Right renal cortex interstitium (tissue), 3 donors: Measurements from ENCODE around the gene HMGA1. TPM values are rescaled to one million over a fixed set of nuclear protein-coding genes. Genes with fewer than 3 reads are reported as not detected.

ENCODE experiments used
- DNase-seq, 3 donors: peaks; one replicate each; pipeline ENCODE4 v3.0.0-alpha.2; 2013; ENCODE audit warnings: low read depth in 3 of 3, low spot score in 2 of 3
- polyA plus RNA-seq, 3 donors: library from polyadenylated mRNA; unstranded; fragments of 120-200 nt; gene quantifications; one replicate each; pipeline ENCODE4 v1.2.1, GENCODE V29; 2013; ENCODE audit not compliant: insufficient read length in 3 of 3

HMGA1 gene
- polyA plus RNA-seq, 3 donors, result 80.2 to 117 (median 97.5) TPM

DNA sequence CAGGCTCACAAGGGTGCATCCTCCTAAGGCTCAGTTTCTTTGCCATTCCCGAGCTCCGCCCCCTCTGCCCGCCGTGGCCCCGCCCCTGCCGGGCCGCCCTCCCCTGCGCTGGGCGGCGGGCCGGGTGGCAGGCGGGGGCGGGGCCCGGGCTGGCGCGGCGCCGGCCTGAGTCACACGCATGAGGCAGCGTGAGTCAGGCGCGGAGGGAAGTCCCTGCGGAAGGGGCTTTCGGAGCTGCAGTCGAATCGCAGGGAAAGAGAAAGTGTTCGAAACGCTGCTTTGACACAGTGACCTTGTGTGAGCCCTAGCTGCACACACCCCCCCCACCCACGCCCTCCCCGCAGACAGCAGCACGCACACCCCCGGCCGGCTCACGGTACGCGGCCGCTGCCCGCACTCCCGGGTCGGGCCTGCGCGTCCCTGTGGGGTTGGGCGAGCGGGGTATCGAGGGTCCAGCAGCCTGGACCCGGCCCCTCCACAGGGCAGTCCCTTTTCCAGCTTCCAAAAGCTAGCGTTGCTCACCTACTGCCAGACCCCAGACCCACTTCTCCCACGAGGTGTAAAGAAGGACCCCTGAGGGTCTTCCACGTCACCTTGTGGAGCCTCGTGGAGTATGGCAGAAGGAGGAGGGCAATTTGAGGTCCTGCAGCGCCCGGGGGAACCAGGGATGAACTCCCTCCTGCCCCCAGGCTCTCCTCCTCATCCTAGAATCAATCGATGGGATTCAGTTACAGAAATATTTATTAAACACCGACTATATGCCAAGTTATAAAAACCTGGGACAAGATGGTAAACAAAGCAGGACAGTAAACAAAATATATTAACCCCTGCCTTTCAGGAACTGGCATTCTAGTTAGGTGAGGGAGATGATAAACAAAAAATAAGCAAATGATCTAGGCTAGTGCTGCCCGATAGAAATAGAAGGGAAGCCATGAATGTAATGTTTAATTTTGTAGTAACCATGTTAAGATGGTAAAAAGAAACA, 12.4 kb upstream of the HMGA1 start:
- peak in 1 of 3 donors; percentile 75 for DNase-seq

GRCh38 chr6:34225551-34225950, 11.1 kb upstream of the HMGA1 start:
- DNase-seq, result no peak

DNA sequence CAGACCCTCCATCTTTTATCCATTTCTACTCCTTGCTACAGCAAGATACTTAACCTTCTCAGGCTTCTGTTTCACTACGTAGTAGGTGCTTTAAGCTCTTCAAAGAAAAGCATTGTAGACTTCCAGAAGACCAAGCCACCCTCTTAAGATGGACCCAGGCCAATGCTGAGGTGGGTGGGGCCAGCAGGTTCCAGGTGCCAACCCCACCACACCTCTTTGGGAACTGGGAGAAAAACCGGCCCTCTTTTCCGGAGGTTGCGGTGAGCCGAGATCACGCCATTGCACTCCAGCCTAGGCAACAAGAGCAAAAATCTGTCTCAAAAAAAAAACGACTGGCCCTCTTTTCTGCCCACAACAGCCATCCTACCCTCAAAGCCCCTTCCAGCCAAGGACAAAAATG, 10.6 kb upstream of the HMGA1 start:
- DNase-seq, result no peak

DNA sequence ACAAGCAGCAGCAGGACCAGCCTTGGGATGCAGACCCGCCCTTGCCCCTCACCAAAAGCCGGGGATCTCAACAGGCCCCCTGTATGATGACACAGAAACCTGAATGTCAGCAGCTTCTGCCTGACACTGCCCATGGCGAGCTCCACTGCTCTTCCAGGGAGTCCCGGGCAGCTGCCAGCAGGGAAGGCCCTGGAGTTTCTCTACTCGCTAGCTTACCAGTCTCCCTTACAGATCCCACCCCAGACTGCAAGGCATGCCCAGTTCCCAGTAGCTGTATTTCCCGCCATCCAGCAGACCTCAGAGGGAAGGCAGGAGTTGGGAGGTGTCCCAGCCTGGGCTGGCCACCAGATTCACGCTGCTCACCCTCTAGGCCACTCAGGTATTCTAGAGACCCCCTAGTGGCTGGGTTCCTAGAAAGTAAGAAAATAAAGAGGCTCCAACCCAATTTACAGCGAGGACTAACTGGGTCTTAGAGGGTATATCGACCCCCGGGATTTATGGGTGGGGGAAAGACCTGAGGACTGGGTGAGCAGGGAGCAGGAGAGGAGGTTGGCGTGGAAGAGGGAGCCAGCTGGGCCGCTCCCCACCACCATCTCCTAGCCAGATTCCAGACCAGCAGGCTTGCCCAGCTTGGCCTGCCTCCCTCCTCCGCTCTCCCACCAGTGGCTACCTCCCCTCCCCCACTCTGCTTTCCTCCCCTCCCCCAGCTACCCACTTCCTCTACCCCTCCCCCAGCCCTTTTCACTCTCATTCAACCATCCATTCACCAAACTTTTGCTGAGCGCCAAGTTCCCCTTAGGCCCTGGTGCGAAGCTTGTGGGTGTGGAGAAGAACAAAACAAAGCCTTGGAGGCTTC, 9.7 kb upstream of the HMGA1 start:
- no peak for DNase-seq

DNA sequence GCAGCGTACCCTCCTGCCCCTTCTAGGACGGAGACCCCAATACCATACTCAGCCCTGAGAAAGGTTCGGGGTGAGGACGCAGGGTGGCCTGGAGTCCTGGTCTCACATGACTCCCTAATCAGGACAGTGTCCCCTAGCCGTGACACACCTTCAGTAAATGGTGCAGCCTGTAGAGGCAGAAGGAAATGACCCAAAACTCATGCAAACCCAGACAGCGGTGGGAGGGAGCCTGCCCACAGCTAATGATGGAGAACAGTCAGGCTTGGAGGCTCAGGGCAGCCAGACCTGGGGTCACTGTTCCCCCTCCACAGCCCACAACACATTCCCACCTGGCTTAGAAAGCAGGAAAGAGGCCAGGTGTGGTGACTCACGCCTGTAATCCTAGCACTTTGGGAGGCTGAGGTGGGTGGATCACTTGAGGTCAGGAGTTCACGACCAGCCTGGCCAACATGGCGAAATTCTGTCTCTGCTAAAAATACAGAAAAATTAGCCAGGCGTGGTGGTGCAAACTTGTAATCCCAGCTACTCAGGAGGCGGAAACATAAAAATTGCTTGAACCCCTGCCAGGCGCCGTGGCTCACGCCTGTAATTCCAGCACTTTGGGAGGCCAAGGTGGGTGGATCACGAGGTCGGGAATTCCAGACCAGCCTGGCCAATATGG, 8.8 kb upstream of the HMGA1 start:
- no peak for DNase-seq

DNA sequence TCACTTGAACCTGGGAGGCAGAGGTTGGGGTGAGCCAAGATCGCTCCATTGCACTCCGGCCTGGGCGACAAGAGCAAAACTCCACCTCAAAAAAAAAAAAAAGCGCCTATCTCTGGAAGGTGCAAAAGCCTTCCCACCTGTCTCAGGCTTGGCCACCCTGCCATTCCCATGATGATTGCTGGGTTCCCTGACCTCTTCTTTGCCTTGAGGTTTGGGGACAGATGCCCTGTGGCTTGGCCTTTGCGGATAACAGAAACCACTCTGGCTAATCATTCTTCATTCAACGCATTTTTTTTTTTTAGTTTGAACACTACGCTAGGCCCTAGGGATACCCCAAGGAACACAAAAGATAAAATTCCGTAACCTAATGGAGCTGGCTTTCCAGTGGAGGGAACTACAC, 6.8 kb upstream of the HMGA1 start:
- no peak for DNase-seq

- DNase-seq, result no peak
Observed at GRCh38 chr6:34230653-34231371, 5.9 kb upstream of the HMGA1 start.

GRCh38 chr6:34231566-34232336, 4.9 kb upstream of the HMGA1 start:
- DNase-seq, result no peak

- DNase-seq, result no peak
Observed at GRCh38 chr6:34232901-34233300, 3.8 kb upstream of the HMGA1 start.

DNA sequence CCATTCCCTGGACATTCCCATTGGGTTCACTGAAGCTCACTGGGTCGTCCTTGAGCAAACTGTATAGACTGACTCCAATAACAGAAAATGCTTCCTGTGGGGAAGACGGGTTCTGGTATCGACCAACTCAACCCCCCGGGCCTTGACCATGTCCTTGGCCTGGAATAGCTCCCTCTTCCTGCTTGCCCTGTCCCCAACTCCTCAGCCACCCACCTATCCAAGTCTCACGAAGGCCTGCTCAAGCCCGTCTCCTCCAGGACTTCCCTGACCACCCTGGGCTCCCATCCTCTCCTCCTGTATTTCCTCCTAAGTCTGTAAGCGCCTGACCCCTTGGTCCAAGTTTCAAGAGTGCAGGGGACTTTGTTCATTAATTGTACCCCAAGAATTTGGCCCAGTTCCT, 2.8 kb upstream of the HMGA1 start:
- DNase-seq, result no peak

- DNase-seq, result no peak
Observed at GRCh38 chr6:34234667-34235306, 1.9 kb upstream of the HMGA1 start.

- peak in 1 of 3 donors; percentile 40 for DNase-seq
Observed at GRCh38 chr6:34235307-34236130, 1.2 kb upstream of the HMGA1 start.

DNA sequence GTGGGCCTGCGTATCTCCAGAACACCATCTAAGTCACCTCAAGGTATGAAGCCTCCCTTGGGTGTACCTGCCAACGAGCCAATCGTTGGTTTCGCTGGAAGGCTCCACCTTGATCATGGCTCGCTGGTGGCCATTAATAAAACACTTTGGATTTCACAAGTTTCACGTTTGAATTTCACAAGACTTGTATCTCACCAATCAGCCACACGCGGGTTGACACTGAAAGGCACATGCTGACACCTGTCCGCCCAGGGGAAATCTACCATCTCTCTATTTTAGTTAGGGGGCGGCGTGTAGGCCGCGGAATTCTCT, 586 bp upstream of the HMGA1 start:
- no peak for DNase-seq

DNA sequence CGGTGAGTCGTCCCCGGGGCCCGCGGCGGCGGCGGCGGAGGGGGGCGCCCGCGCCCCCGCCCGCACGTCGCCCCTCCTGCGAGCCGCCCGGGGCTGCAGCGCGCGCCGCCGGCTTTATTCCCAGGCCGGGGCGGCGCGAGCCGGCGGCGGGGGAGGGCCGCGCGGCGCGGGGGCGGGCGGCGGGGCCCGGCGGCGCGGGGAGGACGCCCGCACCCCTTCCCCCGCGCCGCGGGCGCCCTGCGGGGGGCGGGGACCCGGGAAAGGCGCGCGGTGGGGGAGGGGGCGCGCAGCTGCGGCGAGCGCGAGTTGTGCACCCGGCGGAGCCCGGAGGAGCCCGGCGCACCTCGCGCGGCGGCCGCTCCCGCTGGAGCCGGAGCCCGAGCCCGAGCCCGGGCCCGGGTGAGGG, 646 bp downstream of the HMGA1 start:
- no peak for DNase-seq

DNA sequence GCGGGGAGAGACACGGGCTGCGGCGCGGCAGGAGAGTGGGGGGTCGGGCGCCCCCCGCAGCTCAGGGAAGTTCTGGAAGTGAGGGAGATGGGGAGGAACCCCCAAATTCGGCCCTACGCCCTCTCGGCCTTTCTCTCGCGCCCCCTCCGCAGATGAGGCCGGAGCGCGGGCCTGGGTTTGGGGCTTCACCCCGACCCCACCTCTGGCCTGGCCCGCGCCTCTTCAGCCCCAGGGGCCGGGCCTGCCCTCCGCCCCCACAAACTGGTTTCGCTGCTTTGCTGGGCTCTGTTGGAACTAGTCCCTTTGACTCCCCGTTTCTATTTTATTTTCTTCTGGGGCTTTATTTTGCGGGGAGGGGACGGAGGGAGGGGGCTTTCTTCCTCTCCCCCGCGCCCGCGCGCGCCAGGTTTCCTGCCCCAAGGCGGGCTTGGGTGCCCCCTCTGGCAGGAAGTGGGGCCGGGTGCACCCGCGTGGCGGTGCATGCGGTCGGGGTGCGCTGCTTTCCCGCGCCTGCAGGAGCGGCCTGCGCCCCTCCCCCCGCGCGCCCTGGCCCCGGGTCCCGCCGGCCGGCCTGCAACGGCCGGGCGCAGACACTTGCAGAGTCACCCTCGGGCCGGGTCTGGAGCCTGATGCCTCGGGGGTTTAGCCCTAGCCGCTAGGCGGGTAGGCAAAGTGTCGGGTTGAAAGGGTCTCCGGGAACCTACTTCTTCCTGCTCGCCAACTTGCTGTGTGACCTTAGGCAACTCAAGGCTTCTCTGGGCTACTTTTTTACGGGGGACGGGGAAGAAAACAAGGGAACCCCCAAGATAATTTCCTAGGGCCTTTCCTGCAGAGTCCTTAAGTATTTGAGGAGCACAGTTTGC, 1.3 kb downstream of the HMGA1 start:
- no peak for DNase-seq

DNA sequence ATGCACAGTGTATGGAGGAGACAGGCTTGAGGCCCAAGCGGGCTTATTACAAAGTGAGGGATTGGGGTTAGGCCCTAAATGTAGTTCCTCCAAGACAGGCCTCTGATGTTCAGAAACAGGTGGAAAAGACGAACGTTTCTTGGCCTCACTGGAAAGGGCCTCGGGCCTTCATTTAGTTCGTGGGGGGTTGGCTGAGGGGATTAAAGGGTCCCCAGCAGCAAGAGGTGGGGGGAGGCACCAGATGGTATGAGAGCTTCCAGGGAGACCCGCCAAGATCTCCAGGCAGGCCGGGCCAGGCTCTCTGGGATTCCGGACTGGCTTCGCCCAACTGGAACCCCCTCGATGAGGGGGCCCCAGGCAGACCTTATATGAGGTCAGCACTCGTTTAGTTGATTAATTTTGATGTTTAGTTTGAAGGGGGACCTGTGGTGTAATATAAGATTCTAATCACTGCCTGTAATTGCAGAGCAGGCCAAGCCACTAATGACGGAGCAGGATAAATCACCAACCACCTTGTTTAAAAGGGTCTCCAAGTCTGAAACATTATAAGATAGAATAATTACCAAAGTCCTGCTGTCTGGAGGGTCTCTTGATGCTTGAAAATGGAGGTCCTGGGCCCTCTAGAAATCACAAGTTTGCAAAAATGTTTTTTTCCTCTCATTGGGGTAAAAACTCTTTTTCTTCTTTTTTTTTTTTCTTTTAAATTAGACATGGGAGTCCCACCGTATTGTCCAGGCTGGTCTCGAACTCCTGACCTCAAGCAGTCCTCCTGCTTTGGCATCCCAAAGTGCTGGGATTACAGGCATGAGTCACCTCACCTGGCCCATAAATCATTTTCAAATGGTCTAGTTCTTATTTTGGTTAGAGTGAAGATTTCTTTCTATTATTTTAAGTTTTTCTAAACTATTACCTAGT, 2.2 kb downstream of the HMGA1 start:
- no peak for DNase-seq

- DNase-seq, result no peak
Observed at GRCh38 chr6:34239500-34239825, 2.8 kb downstream of the HMGA1 start.
